Measurements from ENCODE around the gene NPFFR1. TPM values are rescaled to one million over a fixed set of nuclear protein-coding genes. Genes with fewer than 3 reads are reported as not detected.

NPFFR1 gene
- total RNA-seq, 2 donors from 2014 or later, result not detected

- 79 to 88% methylated on average over 6 of the region's 6 CpGs for WGBS, 2 donors
- no peak for ATAC-seq
- intact Hi-C loops (cut with DNase I), result no loop called here
Measured at GRCh38 chr10:70280099-70280498, 3.7 kb downstream of the NPFFR1 start.

GRCh38 chr10:70277396-70278030 lies 6.3 kb downstream of the NPFFR1 start:
- ATAC-seq (no peak), DNase-seq (no peak)
- intact Hi-C loops (cut with DNase I), result no loop called here
- Histone ChIP-seq H3K9me3 (no peaks in the 10 kb centered on the region), H3K4me1 (no peaks in the 10 kb centered on the region), H3K27ac (no peak overlapping the region), H3K4me3 (no peak overlapping the region), H3K27me3 (no peaks in the 10 kb centered on the region), H3K36me3 (replicated peaks in 1 of 2; ENCODE audit: insufficient read depth in 1 of 2, low read depth in 2 of 2) (no peaks in the 10 kb centered on the region)
- TF ChIP-seq POLR2A (IDR thresholded peaks at IDR 0.05), result no peak
- TF ChIP-seq, protein P1, sequence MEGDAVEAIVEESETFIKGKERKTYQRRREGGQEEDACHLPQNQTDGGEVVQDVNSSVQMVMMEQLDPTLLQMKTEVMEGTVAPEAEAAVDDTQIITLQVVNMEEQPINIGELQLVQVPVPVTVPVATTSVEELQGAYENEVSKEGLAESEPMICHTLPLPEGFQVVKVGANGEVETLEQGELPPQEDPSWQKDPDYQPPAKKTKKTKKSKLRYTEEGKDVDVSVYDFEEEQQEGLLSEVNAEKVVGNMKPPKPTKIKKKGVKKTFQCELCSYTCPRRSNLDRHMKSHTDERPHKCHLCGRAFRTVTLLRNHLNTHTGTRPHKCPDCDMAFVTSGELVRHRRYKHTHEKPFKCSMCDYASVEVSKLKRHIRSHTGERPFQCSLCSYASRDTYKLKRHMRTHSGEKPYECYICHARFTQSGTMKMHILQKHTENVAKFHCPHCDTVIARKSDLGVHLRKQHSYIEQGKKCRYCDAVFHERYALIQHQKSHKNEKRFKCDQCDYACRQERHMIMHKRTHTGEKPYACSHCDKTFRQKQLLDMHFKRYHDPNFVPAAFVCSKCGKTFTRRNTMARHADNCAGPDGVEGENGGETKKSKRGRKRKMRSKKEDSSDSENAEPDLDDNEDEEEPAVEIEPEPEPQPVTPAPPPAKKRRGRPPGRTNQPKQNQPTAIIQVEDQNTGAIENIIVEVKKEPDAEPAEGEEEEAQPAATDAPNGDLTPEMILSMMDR (IDR thresholded peaks at IDR 0.05), result no peak
- WGBS, 2 donors, result 87 to 100% methylated on average over 1 to 3 of the region's 3 CpGs

More at GRCh38 chr10:70280099-70280498, 3.7 kb downstream of the NPFFR1 start:
- no peak for DNase-seq
- Histone ChIP-seq H3K4me3 (no peak overlapping the region), H3K9me3 (no peaks in the 10 kb centered on the region), H3K27ac (no peak overlapping the region), H3K4me1 (peaks cover 9% of the 10 kb centered on the region), H3K27me3 (peaks cover 3 to 16% of the 10 kb centered on the region in 2 donors), H3K36me3 (replicated peaks in 1 of 2; ENCODE audit: insufficient read depth in 1 of 2, low read depth in 2 of 2) (no peaks in the 10 kb centered on the region)
- no peak for TF ChIP-seq POLR2A (IDR thresholded peaks at IDR 0.05)
- TF ChIP-seq, protein P1 (IDR thresholded peaks at IDR 0.05), result no peak

GRCh38 chr10:70274643-70275042 lies 9.2 kb downstream of the NPFFR1 start:
- DNase-seq, result peak in 1 of 4 donors; percentile 48
- intact Hi-C loops (cut with DNase I), result no loop called here
- no peaks in the 10 kb centered on the region for H3K4me1 ChIP-seq
- no peak overlapping the region for H3K4me3 ChIP-seq
- WGBS, 2 donors, result 68 to 79% methylated on average over 2 of the region's 2 CpGs
- H3K27ac ChIP-seq, result no peak overlapping the region
- no peaks in the 10 kb centered on the region for H3K9me3 ChIP-seq
- H3K36me3 ChIP-seq (replicated peaks in 1 of 2; ENCODE audit: insufficient read depth in 1 of 2, low read depth in 2 of 2), result no peaks in the 10 kb centered on the region
- TF ChIP-seq POLR2A (IDR thresholded peaks at IDR 0.05), result no peak
- TF ChIP-seq, protein P1 (IDR thresholded peaks at IDR 0.05), result no peak
- H3K27me3 ChIP-seq, result no peaks in the 10 kb centered on the region
- peak; percentile 21 for ATAC-seq

GRCh38 chr10:70272925-70273316 lies 10.9 kb downstream of the NPFFR1 start:
- no peak for DNase-seq
- H3K27ac ChIP-seq, result no peak overlapping the region
- ATAC-seq, result peak; percentile 78
- TF ChIP-seq POLR2A (IDR thresholded peaks at IDR 0.05), result no peak
- TF ChIP-seq, protein P1 (IDR thresholded peaks at IDR 0.05), result peak; percentile 36 to 70 (median 63)
- intact Hi-C loops (cut with DNase I), result no loop called here
- no peaks in the 10 kb centered on the region for H3K4me1 ChIP-seq
- no peak overlapping the region for H3K4me3 ChIP-seq
- 3 to 5% methylated on average over 4 of the region's 4 CpGs for WGBS, 2 donors
- no peaks in the 10 kb centered on the region for H3K36me3 ChIP-seq (replicated peaks in 1 of 2; ENCODE audit: insufficient read depth in 1 of 2, low read depth in 2 of 2)
- H3K9me3 ChIP-seq, result no peaks in the 10 kb centered on the region
- H3K27me3 ChIP-seq, result no peaks in the 10 kb centered on the region
